Stimulated activated CD8-positive, alpha-beta memory T cell treated with anti-CD3 and anti-CD28 coated beads, Interleukin-12 subunit alpha, Interleukin-12 subunit beta, amount 100 ng/mL, for 24 hours (primary cell): Measurements from ENCODE around the gene TTLL5.

Source experiments
- DNase-seq: peaks from one replicate; pipeline ENCODE4 v3.0.0-alpha.2; 2020; ENCODE audit errors: extremely low read depth

TTLL5 gene, protein sequence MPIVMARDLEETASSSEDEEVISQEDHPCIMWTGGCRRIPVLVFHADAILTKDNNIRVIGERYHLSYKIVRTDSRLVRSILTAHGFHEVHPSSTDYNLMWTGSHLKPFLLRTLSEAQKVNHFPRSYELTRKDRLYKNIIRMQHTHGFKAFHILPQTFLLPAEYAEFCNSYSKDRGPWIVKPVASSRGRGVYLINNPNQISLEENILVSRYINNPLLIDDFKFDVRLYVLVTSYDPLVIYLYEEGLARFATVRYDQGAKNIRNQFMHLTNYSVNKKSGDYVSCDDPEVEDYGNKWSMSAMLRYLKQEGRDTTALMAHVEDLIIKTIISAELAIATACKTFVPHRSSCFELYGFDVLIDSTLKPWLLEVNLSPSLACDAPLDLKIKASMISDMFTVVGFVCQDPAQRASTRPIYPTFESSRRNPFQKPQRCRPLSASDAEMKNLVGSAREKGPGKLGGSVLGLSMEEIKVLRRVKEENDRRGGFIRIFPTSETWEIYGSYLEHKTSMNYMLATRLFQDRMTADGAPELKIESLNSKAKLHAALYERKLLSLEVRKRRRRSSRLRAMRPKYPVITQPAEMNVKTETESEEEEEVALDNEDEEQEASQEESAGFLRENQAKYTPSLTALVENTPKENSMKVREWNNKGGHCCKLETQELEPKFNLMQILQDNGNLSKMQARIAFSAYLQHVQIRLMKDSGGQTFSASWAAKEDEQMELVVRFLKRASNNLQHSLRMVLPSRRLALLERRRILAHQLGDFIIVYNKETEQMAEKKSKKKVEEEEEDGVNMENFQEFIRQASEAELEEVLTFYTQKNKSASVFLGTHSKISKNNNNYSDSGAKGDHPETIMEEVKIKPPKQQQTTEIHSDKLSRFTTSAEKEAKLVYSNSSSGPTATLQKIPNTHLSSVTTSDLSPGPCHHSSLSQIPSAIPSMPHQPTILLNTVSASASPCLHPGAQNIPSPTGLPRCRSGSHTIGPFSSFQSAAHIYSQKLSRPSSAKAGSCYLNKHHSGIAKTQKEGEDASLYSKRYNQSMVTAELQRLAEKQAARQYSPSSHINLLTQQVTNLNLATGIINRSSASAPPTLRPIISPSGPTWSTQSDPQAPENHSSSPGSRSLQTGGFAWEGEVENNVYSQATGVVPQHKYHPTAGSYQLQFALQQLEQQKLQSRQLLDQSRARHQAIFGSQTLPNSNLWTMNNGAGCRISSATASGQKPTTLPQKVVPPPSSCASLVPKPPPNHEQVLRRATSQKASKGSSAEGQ (N-terminal part only)

DNA sequence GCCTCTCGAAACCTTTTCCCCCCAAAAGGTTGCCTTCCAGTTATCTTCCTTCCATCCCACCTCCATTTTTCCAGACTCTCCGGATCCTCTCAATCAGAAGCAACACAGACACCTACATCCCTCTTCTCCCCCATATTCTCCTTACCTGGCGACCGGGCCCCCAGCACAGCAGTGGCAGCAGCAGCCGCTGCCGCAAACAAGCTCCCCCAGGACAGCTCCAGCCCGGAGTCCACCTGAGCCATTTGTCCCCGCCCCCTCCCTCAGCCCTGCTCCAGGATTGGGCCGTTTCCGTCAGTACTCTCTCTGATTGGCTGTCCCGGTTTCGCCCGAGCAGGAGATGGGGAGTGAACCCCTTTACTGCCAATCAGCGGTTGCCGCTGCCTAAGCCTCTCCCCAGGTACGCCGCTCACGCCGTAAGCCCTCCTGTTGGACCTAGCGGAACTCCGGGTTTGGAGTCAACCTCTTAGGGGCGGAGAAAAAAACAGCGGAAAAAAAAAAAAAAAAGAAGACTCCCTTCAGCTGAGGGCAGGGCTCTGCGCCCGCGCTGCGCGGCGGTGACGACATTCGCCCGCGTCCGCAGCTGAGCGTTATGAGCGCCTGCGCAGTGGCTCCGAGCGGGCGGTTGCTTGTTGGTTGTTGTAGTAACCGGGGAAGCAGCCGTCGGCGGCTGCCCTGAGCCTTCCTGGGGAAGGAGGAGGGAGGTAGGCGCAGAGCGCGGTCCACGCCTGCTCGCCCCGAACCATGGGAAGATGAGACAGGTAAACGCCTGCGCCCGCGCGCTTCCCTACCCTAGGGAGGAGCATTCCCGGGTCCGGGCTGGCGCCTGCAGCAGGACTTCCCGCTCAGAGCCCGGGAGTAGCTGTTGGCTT, at the start of gene TTLL5, which contains the start of gene ERG28:
TSS of gene TTLL5 (plus strand) at position 617 of the 869 bp plus-strand sequence. CDS start 1,904 bp downstream, outside the sequence.
TSS of gene ERG28 (minus strand) at position 247 of the 869 bp plus-strand sequence. CDS start 3,374 bp downstream, outside the sequence.
- peak; percentile 93 for DNase-seq

DNA sequence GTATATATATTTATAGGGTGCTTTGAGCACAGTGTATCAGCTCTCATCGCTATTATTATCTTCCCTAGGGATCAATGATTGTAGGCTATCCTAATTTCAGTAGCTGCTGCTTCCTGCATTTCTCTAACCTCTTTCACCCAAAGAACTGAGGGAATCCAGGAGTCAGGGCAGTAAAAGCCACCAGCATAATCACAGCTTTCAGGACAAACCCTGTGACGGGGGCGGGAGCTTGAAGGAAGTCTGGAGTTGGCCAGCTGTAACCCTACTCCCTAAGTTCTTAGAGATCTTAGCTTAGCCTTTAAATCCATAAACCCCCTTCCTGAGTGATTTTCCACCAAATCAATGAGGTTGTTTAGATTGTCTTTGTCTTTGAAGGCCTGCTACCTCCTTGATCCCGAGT, 48.9 kb upstream of the TTLL5 start:
- no peak for DNase-seq

DNA sequence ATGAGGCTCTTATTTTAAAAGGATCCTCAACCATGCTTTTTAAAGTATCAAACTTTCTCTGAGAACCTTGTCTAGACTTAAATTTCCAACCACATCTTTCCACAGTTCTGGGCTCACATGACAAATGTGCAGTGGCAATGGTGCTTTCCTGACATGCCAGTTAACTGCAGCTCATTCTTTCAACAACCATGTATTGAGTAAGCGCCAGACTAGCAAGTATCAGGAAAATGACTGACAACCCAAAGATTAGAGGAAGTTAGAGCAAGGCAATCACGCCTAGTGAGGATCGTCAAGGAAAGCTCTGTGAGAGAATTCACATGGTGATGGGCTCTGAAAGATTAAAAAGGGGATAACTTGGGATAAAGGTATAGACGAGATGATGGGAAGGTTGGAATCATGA, 46.9 kb upstream of the TTLL5 start:
- no peak for DNase-seq

DNA sequence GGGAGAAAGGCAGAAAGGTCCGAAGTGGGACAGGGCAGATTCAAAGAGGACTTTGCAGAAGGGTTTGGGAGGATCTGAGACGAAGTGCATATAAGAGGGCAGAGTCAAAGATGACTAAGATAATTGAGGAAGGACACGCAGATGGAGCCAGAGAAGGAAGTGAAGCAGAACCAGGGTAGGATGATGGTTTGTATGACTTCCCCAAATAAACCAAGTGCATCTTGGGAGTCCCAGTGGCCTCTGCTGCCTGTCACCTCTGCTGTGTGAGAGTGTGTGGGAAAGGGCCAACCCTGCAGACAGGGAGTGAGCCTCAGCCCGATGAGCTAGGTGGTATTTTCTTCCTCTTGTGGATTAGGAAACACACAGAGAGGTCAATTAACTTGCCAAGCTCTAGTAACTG, 45.8 kb upstream of the TTLL5 start:
- no peak for DNase-seq

DNA sequence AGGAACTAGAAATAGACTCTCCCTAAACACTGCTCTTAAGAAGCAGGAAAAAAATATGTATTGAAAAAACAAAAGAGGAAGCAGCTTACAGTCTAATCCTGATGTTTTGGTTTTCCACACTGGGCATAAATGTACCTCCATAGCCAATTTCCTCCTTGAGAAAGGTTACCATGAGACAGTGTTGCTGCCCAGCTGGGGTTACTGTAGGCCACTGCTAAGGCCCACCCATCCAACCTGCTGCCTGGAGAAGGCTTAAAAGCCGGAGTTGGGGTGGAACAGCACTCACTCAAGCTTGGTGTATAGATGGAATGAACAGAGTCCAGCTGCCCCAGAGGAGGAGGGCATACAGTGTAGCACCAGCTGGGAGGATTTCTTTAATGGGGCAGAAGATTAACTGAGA, 41.5 kb upstream of the TTLL5 start:
- DNase-seq: no peak

DNA sequence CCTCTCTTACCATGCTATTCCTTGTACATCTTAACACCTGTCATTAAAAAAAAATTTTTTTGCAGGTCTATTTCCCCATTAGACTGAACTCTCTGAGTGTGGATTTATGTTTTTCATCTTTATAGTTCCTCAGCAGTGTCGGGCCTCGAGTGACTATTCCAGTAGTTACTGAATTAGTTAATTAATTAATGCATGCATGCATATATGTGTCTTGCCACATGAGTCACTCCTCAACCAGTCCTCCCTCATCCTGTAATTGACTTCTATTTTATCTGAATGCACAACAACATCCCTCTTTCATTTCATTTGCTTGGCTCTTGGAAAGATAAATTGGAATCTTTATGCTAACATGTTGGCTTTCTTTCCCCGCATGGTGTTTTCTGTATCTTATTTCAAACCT, 36.0 kb upstream of the TTLL5 start:
- DNase-seq: no peak

DNA sequence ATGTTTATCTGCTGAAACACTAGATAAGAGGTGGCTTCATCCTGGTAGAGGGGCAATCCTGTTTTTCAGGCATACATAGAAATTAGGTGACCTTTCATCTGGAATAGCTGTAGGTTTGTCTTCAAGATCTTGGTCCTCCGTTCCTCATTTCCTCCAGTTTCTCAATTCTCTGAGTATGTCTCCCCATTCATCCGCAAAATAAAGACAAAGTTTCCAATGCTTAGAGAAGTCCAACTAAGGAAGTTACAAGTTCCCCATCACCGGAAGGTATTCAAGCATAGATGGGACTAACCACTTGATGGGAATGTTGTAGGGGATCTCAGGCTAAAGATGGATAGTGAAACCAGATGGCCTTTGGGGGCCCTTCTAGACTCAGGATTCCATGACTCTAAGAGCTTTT, 34.6 kb upstream of the TTLL5 start:
- no peak for DNase-seq

DNA sequence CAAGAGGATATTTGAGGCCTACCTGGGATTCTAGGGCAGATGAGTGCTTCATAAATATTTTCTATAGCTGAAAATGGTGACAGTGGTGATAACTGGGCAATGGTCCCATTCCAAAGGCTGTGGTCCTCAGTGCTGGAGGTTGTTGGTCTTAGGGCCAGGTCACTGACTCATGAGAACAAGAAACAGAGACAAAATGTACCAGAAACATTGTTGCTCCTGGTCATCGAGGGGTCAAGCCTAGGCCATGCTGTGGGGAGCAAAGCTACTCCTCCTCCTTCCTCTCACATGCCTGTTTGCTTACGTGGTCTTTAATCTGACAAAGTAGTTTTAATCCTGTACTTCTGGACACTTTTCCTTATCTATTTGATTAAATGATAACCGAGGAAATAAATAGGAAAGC, 34.2 kb upstream of the TTLL5 start:
- DNase-seq: no peak

DNA sequence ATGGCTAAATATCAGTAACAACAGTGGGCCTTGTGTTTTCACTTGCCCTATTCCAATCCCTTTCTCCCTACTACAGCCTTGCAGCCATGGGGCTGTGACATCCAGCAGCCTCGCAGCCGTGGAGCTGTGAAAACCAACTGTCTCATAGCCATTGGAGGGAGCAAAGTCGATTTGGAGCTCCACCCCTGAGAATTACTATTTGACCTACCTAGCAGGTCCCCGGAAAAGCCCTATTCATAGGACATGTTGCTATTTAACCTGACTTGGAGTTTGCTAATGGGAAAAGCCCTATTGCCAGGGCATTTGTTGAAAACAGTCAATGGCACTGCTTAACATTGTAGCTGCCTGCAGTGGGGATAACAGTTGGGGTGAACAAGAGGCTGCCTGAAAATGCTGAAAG, 33.6 kb upstream of the TTLL5 start:
- DNase-seq: no peak

DNA sequence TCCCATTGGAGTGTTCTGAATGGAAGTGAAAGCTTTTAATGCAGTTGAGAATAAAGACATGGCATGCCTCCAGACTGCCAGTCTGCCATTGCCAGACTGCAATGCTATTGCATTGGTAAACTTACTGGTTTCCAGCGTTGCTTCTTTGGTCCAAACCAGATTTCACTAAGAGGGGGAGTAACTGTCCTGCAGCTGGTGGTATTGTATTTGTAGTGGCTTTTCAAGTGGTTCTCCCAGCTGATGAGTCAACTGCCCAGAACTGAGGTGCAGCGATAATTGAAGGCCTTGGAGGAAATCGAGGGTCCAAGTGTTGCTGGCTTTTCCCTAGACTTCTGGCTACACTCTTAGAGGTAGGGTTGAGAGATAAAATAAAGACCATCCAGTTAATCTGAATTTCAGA, 32.2 kb upstream of the TTLL5 start:
- DNase-seq: no peak

DNA sequence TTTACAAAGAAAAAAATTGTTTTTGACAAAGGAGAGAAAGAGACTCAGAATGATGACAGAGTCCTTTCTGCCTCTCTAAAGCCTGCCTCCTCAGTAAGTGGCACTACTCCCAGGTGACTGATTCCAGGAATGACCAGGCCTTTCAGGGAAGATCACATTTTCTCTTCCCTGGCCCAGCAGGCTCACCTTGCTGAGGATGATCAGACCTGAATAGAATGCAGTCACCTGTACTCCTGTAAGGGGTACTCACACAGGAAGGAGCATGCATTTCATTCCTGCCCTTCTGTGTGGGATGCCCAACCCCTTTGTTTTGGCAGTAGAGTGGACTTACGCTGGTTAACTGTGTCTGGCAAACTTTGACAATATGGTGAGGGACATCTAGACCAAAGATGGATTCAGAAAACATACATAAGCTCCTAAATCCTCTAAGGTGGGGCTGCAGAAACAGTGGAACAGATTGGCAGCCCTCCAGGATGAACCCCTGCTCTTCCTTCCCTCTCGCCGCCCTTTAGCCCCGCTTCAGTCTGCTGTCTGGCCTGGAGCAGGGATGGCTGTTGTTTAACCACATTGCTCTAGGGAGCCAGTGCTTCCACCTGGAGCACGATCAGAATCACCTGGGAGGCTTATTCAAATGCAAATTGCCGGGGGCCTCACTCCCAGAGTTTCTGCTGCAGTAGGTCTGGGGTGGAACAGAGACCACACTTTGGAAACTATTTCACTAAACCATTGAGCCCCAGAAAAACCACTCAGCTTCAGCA, 30.2 kb upstream of the TTLL5 start:
- no peak for DNase-seq

DNA sequence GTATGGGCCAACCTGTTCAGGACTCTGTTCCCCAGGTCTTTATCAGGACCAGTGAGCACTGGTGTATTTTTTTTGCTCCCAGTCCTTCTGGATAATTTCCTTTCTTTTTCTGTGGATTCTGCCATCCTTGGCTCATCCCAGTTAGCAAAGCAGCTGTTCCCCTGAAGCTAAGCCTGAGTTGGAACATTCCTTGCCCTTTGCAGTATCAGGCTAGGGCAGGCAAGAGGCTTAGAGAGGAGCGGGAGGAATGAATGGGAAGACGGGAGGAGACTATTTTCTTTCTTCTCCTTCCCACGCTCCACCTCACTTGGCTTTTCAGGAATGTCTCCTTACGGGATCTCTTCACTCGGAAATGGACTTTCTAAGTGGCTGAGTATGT, 29.6 kb upstream of the TTLL5 start:
- DNase-seq: no peak

DNA sequence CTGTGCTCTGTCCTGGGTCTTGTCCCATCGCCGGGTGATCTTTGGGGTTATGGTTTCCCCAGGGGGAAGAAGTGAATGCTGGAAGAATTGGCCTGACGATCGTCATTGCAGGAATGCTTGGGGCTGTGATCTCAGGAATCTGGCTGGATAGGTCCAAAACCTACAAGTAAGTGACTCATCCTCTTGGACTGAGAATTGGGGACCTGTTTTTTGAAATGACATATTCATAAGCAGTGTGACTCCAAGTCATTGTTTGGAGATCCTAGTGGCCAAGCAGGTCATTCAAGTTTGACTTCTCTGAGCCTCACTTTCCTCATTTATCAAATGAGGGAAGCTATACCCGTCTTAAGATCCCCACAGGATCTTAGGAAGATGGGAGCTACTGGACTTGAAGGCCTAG, 26.2 kb upstream of the TTLL5 start:
- no peak for DNase-seq

DNA sequence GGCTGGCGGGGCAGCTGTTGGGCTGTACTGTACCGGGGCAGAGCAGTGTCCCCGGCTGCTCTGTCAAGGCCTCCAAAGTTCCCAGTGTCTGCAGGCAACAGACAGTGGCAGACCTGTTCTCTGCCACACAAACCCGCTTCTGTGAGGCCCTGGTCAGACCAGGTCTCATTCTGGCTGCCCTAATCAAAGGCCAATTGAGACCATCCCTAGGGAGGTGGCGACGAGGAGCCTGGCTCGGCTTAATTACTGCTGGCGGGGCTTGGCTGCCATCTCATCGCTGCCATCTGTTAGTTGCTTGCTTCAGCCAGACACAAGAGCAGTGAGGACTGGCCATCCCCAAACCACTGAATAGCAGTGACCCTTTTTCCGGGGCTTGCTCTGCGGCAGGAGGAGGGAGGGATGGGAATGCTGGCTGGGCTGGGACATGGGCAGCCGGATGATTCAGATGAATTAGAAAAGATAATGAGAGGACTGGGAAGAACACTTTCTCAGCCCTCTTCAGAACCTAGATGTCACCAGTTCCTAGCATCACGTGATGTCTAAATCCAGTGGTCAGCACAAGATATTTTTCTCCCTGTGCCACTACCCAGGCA, 24.9 kb upstream of the TTLL5 start:
- no peak for DNase-seq

DNA sequence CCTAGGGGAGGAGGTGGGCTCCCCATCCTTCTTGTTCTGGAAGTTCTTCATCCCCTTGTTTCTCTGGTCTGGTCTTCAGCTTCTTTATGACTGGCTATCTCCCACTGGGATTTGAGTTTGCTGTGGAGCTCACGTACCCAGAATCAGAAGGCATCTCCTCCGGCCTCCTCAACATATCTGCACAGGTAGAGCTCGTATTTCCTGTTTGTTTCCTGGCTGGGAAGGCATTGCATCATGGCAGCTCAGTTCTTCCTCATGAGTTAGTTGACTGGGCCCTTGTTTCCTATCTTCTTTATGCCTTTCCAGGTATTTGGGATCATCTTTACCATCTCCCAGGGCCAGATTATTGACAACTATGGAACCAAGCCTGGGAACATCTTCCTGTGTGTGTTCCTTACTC, 20.2 kb upstream of the TTLL5 start:
- DNase-seq: no peak

DNA sequence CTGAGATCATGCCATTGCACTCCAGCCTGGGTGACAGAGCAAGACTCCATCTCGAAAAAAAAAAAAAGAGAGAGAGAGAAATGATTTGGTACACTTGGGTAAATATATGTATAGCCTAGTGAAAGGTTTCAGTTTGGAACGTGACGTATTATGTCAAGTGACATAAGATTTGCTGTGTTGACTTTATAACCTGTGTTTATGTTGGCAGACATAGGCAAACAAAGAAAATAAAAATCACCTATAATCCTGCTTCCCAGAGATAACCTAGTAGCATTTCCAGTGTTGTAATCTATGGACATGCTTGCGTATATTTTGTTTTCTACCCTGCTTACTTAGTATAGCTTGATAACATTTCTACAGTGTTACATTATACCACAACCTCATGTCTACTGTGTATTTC, 17.1 kb upstream of the TTLL5 start:
- no peak for DNase-seq

DNA sequence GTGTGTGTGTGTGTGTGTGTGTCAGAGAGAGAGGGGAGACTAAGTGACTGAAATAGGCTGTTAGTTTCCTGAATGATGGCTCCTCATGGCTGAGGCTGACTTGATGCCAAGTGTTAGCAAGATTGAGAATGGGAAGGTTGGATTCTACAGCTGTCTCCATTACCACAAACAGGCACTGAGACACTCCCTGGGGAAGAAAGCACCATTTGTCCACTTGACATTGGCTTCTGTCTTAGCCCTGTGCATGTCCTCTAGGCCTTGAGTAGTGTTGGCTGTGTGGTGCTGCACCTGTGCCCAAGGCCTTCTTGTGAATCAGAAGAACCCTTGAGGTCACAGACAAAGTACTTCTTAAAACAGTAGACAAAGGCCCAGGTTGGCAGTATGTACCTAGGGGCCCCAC, 16.0 kb upstream of the TTLL5 start:
- no peak for DNase-seq

DNA sequence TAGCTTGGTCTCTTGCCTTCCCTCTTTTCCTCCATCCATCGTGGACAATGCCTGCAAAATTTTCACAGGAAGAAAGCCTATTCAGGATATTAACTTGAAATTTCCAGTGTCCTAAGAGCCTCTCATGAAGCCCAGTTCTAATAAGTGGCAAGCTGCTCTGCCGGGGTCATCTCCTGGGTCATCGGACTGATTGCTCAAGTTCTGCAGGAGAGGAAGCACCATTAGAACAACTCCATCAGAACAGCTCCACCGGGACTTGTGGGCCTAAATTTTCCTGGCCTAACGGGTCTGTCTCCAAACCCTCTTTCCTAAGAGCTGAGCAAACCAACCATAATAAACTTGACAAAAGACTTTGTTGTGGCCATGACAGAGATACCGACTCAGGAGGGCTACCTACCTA, 14.3 kb upstream of the TTLL5 start:
- no peak for DNase-seq

DNA sequence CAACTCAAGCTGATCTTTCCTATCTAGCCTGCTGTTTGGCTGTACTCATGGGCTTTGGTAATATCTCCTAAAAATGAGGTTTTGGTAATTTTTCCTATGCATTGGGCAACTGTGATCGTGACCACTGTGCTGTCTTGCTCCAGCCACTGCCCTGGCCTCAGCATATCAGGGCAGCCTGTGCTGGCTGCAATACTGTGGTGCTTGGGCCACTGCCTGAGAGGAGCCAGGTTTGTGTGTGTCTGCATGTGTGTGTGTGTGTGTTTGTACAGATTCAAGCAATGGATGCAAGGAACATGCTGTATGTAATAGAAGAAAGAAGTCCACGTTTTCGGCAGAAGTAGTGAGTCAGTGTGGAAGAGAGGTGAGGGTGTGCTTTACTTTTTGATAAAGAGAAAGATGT, 13.4 kb upstream of the TTLL5 start:
- DNase-seq: no peak
